HL-60 (cell line): ENCODE results near the gene SLC7A14.

Experiments used
- DNase-seq, 2 experiments: peaks; one replicate each; pipeline ENCODE4 v3.0.0-alpha.2; 2010 to 2020; ENCODE audit warnings: low read depth in 1 of 2, low spot score in 1 of 2
- H3K27ac ChIP-seq: fragments of 250-450 bp; sonication (Bioruptor Pico); replicated peaks from 2 replicates; pipeline ENCODE4 v1.5.1; 2020; ENCODE audit warnings: mild to moderate bottlenecking, moderate library complexity
- H3K27me3 ChIP-seq: fragments of 250-450 bp; sonication (Bioruptor Pico); 2 replicates; pipeline ENCODE4 v1.5.1; 2021; ENCODE audit warnings: mild to moderate bottlenecking, moderate library complexity; ENCODE audit not compliant: insufficient read depth, poor library complexity, severe bottlenecking
- H3K4me3 ChIP-seq: replicated peaks from 2 replicates; pipeline ENCODE4 v1.5.1; 2011; ENCODE audit warnings: mild to moderate bottlenecking, control low read depth, low read length; ENCODE audit not compliant: insufficient read depth
- CTCF ChIP-seq: IDR thresholded peaks from one replicate; pipeline ENCODE4 v1.5.1; 2011; ENCODE audit warnings: low read length, control low read depth, inconsistent platforms; ENCODE audit not compliant: insufficient read depth
- GABPA ChIP-seq: IDR thresholded peaks from 2 replicates; pipeline ENCODE4 v1.6.1; 2012; ENCODE audit warnings: low read depth
- POLR2AphosphoS5 ChIP-seq: IDR thresholded peaks from 2 replicates; pipeline ENCODE4 v1.6.1; 2012; ENCODE audit warnings: low read depth
- REST ChIP-seq: IDR thresholded peaks from 2 replicates; pipeline ENCODE4 v1.6.1; 2012; ENCODE audit warnings: low read depth; ENCODE audit not compliant: insufficient replicate concordance
- SPI1 ChIP-seq: IDR thresholded peaks from 2 replicates; pipeline ENCODE4 v1.6.1; 2012; ENCODE audit warnings: low read depth, mild to moderate bottlenecking, borderline replicate concordance

SLC7A14 gene

DNA sequence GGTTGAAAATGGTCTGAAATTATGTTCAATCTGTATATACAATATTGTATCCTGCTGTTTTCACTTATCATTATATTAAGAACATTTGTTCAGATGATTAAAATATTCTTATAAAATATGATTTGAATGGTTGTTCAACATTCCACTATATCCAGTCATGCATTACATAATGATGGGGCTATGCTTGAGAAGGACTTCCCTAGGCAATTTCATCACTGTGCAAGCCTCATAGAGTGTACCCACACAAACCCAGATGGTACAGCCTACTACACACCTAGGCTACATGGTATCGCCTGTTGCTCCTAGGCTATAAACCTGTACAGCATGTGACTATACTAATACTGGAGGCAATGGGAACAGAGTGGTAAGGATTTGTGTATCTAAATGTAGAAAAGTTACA lies 30.5 kb downstream of the SLC7A14 start:
- TF ChIP-seq GABPA = no peak
- TF ChIP-seq REST = no peak
- no peak for TF ChIP-seq POLR2AphosphoS5
- TF ChIP-seq SPI1 = no peak
- TF ChIP-seq CTCF = no peak
- Histone ChIP-seq H3K4me3 (no peak overlapping the region), H3K27me3 (no peaks in the 10 kb centered on the region), H3K27ac (no peak overlapping the region)
- DNase-seq = no peak

- Histone ChIP-seq H3K27ac (no peak overlapping the region), H3K27me3 (no peaks in the 10 kb centered on the region), H3K4me3 (no peak overlapping the region)
- no peak for DNase-seq
- TF ChIP-seq GABPA (no peak), REST (no peak), SPI1 (no peak), CTCF (no peak), POLR2AphosphoS5 (no peak)
Observed at GRCh38 chr3:170553788-170554757, 31.8 kb downstream of the SLC7A14 start.

- H3K4me3 ChIP-seq = no peak overlapping the region
- TF ChIP-seq REST = no peak
- no peak for TF ChIP-seq POLR2AphosphoS5
- no peak for TF ChIP-seq CTCF
- no peak for TF ChIP-seq SPI1
- TF ChIP-seq GABPA = no peak
- no peak overlapping the region for H3K27ac ChIP-seq
- no peak for DNase-seq
- peaks cover 3% of the 10 kb centered on the region for H3K27me3 ChIP-seq
Observed at GRCh38 chr3:170551252-170551651, 34.6 kb downstream of the SLC7A14 start.
